GM18873 (cell line): ENCODE measurements around the gene FRAS1.
"Not testable (repeated sequence)": the region's sequence is repeated elsewhere in the genome, so short reads cannot be mapped to it uniquely, and the experiment has no call there.

Experiments
- ATAC-seq: cut with Tn5 transposase; IDR thresholded peaks from one replicate; pipeline ENCODE4 v1.9.1; 2021; ENCODE audit warnings: mild to moderate bottlenecking, moderate library complexity, moderate number of reproducible peaks; ENCODE audit not compliant: unreplicated experiment, low FRiP score

Gene FRAS1

DNA sequence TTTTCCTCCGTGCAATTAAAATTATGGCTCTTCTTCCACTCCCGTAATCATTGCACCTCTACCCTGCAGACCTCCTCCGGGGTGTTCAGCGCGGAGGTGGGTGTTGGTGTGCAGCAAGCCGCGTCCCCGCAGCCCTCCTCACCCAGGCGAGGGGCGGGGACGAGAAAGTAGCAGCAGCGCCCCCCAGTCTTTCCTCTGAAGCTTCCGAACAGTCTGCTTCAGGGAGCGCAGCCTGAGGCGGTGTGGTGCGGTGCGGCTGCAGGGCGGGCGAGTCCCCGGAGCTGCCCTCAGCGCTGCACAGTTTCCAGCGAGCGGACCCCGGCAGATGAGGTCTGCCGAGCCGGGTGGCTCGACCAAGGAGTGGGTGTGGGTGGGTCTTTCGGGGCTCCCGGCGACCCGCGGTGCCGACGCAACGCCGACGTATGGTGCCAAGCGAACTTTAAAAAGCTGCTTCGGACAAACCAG lies at the start of gene FRAS1:
Gene FRAS1 (plus strand): TSS at position 189 of the 465 bp plus-strand sequence. CDS start 687 bp downstream, outside the sequence.
- no peak for ATAC-seq

DNA sequence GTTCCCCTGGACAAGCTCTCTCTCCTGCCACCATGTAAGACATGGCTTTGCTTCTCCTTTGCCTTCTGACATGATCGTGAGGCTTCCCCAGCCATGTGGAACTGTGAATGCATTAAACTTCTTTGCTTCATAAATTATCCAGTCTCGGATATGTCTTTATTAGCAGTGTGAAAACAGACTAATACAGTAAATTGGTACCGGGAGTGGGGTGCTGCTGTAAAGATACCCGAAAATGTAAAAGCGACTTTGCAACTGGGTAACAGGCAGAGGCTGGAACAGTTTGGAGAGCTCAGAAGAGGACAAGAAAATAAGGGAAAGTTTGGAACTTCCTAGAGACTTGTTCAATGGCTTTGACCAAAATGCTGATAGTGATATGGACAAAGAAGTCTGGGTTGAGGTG lies 46.1 kb upstream of the FRAS1 start:
- ATAC-seq = not testable (repeated sequence)

DNA sequence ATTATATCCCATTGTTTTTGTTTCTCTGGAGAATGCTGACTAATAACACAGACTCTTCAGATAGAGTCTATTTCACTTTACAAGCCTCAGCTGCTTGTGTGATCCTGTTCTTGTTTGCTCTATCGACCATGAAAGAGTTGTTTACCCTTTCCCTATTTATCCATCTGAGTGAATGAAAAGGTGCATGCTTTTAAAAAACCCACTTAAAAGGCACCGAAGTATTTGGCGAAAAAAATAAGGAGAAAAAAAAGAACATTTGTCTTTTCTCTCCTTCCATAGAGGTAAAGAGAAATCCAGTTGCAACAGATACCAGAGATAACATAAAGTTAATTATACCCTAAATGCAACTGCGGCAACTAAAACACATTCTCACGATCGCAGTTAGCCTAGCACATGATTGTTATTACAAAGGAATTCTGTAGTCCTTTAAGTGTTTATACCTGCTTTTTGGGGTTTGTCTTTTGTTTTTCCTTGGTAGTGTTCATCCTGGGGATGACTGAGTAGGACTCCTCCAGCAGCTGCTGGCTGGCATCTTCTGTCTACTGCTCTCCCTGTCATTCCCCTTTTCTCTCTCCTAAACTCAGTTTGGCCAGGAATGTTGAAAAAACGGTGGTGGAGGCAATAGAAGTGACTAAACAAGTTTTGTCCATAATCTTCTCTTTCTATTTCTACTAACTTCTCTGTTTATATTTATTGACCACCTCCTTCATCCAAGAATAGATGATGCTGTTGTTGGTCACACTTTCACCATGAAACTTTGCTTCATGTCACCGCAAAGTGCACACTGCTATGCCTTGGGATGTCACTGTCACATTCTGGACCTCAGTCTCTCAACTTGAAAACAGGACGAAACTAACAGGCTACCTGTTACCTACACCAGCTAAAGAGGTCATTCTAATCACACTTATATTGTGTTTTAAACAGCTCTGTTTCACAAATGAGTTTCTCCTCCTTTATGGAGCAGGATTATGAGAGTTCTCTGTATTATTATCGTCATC lies 41.9 kb upstream of the FRAS1 start:
- ATAC-seq = no peak

GRCh38 chr4:78018271-78019049 lies 38.7 kb upstream of the FRAS1 start:
- ATAC-seq = no peak

DNA sequence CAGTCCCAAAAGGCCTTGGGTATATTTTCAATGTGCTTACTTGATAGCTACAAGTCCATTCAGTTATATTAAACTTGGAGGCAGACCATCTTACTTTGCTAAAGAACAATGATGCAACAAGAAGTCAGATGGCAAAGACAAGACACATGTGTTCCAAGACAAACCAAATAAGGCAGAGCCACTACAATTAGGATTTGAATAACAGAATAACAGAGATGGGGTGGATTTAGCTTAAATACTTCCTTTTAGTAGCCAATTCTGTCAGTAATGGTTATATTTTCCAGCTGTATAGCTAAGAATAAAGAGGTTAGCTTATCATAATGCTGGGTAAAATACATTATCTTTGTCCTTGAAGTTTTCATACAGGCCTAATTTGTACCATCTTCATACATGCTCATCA lies 37.7 kb upstream of the FRAS1 start:
- ATAC-seq = no peak

DNA sequence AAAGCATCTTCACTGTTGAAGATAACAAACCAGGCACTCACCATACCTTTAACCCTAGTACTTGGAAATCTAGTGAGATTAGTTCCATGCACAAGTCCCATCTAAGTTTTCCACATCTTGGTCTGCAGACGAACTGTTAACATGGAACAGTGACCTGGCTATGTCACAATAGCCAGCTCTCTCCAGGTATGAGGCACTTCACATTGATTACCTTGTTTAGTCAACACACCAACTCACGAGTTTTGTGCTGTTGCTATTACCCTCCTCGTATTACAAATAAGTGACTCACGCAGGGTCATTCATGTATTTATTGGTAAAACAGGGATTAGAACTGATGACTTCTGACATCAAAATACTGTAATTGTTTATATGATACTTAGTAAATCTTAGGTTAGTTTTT lies 36.4 kb upstream of the FRAS1 start:
- no peak for ATAC-seq

GRCh38 chr4:78022517-78022916 lies 34.6 kb upstream of the FRAS1 start:
- no peak for ATAC-seq

- ATAC-seq = no peak
Measured at GRCh38 chr4:78024085-78024484, 33.0 kb upstream of the FRAS1 start.

DNA sequence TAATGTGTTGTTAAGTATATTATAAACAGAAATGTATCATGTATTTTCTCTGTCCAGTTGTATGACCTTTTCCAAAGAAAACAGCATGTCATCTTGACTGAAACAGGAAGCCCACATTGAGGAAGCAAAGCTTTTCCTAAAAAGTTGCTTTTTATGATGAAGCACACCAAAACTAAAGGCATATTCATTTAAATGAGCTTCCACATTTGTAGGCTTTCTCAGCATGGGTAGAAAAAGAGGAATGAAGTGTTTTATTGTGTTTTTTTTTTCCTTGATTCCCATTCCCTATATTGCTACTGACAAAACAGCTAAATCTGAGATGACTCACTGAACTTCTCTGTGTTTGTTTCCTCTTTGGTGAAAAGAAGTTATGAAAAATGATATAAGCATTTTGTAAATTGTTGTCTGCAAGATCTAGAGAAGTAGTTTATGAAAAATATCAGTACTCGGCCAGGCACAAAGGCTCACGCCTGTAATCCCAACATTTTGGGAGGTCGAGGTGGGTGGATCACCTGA lies 32.5 kb upstream of the FRAS1 start:
- no peak for ATAC-seq

DNA sequence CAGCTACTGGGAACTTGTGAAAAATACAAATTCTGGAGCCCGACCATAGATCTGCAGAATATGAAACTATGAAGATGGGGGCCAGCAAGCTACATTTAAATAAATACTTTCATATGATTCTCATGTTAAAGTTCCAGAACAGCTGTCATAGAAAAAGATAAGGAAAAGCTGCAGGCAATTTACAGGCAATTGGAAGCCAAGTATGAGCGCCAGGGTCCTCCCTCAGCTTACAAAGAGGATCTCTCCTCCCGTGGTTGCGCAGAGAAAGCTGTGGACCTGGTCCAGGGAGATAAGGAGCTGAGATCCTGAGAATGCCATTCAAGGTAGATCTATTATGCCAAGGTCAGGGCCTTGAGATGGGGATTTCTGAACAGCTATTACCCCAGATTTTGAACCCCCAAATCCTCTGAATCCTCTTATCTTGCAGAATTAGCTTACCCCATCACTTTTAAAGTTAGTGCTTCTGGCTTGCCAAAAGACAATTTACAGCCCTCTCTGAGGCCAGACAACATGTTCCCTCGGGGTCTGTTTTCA lies 25.6 kb upstream of the FRAS1 start:
- no peak for ATAC-seq

DNA sequence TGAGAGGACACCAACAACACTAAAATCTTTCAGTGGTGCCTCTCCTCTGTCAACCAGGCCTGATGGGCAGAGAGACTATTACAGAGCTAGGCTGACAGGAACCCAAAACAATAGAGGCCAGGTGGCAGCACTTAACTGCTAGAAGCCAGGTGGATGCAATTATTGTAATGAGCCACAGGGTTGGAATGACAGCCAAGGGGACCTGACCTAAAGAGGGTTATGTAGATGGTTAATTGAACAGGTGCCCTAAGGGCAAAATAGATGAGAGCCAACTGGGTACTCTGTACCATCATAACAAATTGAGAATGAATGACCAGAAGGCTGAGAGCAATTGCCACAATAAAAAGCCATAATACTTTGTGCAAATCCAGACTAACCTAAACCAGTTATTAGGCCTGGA lies 24.7 kb upstream of the FRAS1 start:
- no peak for ATAC-seq

GRCh38 chr4:78032929-78033328 lies 24.2 kb upstream of the FRAS1 start:
- ATAC-seq = no peak

DNA sequence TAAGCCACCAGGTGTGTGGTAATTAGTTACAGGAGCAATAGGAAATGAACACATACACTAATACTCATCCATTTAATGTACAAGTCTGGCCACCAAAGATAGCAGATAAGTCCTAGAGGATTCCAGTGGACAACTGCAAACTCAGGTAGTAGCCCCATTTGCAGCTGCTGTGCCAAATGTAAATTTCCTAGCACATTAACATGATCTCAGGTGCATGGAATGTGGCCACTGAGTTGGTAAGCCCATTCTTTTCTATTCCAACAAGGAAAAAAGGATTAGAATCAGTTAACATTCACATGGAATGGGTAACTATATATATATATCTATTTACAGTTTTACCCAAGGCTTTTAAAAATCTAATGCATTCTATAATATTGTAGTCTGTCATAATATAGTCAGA lies 23.3 kb upstream of the FRAS1 start:
- no peak for ATAC-seq

DNA sequence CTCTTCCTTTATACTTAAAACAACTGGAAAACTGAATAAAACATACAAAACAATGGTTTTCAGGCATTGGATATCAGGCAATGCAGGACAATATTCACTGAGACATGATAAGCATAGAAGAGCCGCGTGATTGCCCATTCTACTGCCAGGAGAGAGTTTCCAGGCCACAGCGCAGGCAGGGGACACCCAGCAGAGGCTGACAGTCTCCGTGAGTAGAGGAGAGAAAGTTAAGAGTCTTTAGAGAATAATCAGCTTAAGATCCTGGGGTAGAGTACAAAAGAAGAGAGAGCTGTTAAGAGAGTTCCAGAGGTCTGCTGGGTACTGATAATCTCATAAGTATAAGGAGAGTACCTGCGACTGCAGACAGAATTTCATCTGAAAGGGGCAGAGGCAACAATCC lies 18.4 kb upstream of the FRAS1 start:
- ATAC-seq = no peak

DNA sequence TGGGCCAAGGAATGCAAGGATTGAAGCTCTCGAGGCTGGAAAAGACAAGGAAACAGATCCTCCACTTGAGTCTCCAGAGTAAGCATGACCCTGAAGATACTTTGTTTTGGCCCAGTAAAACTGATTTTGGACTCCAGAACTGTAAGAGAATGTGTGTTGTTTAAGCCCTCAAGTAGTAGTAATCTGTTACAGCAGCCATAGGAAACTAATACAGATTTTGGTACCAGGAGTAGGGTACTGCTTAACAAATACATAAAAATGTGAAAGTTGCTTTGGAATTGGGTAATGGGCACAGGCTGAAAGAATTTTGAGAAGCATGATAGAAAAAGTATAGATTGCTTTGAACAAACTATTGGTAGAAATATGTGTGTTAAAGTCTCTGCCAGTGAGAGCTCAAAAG lies 17.4 kb upstream of the FRAS1 start:
- no peak for ATAC-seq

DNA sequence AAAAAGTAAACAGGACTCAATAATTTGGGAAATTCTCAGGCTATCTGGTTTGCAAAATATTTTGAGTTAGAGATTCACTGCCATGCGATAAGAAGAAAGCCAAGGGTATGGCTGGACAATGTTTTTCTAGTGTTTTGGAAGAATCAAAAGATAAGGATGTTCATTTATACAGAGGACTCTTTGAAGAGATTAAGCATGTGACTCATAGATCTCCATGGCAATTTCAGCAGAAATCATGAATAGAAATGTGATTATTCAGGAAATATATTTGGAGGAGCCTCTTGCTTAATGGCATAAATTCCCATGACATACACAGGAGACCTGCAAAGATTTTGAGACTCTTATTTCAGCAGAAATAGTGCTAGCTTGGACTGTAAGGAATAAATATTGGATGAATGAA lies 16.7 kb upstream of the FRAS1 start:
- no peak for ATAC-seq

DNA sequence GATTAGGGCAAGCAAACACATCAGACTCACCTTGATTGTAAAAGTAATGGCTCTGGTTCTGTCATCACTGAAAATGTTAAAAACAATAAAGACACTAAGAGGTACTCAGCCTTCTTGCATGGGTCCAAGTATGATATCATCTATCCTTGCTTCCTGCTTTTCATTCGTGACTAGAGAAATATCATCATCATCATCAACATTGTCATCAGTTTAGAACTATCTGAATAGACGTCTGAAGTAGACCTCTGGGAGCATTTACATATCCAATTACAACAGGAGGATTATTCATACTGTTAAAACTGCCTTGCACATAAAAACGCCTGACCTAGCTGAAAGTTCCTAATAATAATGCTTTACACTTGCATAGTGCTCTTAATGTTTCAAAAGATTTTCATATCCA lies 9.8 kb upstream of the FRAS1 start:
- ATAC-seq = no peak

DNA sequence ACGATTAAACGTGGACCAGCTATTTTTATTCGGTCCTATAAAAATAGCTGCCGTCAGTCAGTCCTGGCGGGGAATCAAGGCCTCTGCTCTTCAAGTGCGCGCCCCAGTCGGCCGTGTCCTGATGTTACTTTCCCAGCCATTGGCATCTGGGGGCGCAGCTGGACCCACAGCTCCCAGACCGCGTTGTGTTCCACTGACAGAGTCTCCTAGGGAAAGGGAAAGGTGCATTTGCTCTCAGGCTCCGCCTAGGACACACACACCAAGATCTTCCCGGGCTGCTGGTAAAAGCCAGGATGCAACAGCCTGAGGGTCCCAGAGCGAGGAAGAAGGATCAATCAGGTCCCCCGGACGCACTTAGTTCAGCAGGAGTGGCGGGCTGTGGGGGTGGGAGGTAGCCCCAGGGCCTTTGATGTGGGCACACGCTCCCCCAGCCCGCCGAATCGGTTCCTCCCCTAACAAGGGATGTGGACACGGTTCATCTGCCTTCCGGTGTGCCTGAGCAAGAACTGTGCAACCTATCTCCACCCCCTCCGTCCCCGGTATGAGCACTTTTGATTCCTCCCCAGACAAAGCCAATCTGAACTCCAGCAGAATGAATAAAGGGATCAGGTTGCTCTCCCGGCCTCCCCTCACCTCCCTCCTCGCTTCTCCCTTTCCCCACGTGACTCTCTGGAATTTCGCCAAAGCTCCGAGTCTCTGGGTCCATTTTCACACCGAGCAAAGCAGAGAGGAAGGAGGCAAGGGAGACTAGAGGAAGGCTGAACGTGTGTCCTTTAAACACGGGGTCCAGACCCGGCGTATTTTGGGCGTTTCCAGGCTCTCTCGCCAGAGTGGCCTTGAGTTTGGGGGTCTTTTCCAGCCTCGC lies 626 bp upstream of the FRAS1 start:
- no peak for ATAC-seq

GRCh38 chr4:78057600-78058550 lies 752 bp downstream of the FRAS1 start:
- no peak for ATAC-seq
